Activated effector memory CD4-positive, alpha-beta T cell treated with Interleukin-2 at 50 U/mL for 16 hours (primary cell): ENCODE measurements around the gene SLC12A8.

Experiments used
- DNase-seq: peaks from one replicate; pipeline ENCODE4 v3.0.0-alpha.2; 2020

Gene SLC12A8

GRCh38 chr3:125213364-125213755, 812 bp upstream of the SLC12A8 start:
- no peak for DNase-seq

GRCh38 chr3:125212091-125212508, 448 bp downstream of the SLC12A8 start:
- no peak for DNase-seq

GRCh38 chr3:125211523-125212090, 941 bp downstream of the SLC12A8 start:
- no peak for DNase-seq

- no peak for DNase-seq
These were observed 4.5 kb downstream of the SLC12A8 start for GRCh38 chr3:125207949-125208568.

GRCh38 chr3:125207507-125207906, 5.0 kb downstream of the SLC12A8 start:
- no peak for DNase-seq

- no peak for DNase-seq
These were observed 5.6 kb downstream of the SLC12A8 start for GRCh38 chr3:125206934-125207333.

- DNase-seq = no peak
These were observed 8.8 kb downstream of the SLC12A8 start for GRCh38 chr3:125203731-125204130.

GRCh38 chr3:125202197-125202596, 10.4 kb downstream of the SLC12A8 start:
- no peak for DNase-seq

- no peak for DNase-seq
These were observed 11.8 kb downstream of the SLC12A8 start for GRCh38 chr3:125200731-125201139.

- DNase-seq = no peak
These were observed 17.5 kb downstream of the SLC12A8 start for GRCh38 chr3:125194849-125195601.

- DNase-seq = no peak
These were observed 18.3 kb downstream of the SLC12A8 start for GRCh38 chr3:125194061-125194848.

GRCh38 chr3:125192190-125193035, 20.1 kb downstream of the SLC12A8 start:
- no peak for DNase-seq

- no peak for DNase-seq
These were observed 20.8 kb downstream of the SLC12A8 start for GRCh38 chr3:125191730-125192129.

- DNase-seq = no peak
These were observed 21.3 kb downstream of the SLC12A8 start for GRCh38 chr3:125191256-125191655.

- DNase-seq = no peak
These were observed 21.8 kb downstream of the SLC12A8 start for GRCh38 chr3:125190786-125191185.

GRCh38 chr3:125189378-125190165, 23.0 kb downstream of the SLC12A8 start:
- DNase-seq = no peak

- DNase-seq = no peak
These were observed 23.6 kb downstream of the SLC12A8 start for GRCh38 chr3:125188955-125189354.

GRCh38 chr3:125187599-125187910, 25.0 kb downstream of the SLC12A8 start:
- DNase-seq = no peak

GRCh38 chr3:125186800-125187598, 25.5 kb downstream of the SLC12A8 start:
- DNase-seq = no peak

- no peak for DNase-seq
These were observed 26.2 kb downstream of the SLC12A8 start for GRCh38 chr3:125186261-125186787.

GRCh38 chr3:125185805-125186204, 26.7 kb downstream of the SLC12A8 start:
- no peak for DNase-seq
